ENCODE measurements around the gene HOXC11.

HOXC11 gene

DNA sequence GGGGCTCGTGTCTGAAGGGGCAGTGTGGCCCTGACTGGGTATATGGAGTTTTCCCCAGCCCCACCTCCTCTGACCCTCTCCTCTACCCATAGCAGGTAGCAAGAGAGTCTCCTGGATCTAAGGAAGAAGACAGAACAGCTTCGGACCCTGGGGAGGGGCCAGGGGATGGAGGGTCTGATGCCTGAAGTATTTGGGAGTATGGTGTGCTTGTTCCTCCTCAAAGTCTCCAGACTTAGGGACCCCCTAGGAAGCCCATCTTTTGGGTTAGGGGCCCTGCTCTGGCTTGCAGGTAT, 35.3 kb downstream of the HOXC11 start:
- no peak for TF ChIP-seq CTCF (conservative IDR thresholded peaks at IDR 0.05; ENCODE audit: control insufficient read depth, insufficient read depth, low read depth, low read length)
- peak overlapping the region; percentile 88 for H3K4me3 ChIP-seq (ENCODE audit: control insufficient read depth, low read depth, low read length)
- DNase-seq (ENCODE audit: low read depth) = no peak

- no peak for DNase-seq (ENCODE audit: low read depth)
- peak overlapping the region; percentile 88 for H3K4me3 ChIP-seq (ENCODE audit: control insufficient read depth, low read depth, low read length)
Observed at GRCh38 chr12:54009171-54010052, 36.5 kb downstream of the HOXC11 start.

GRCh38 chr12:54010053-54010971, 37.4 kb downstream of the HOXC11 start:
- no peak for DNase-seq (ENCODE audit: low read depth)
- TF ChIP-seq CTCF (conservative IDR thresholded peaks at IDR 0.05; ENCODE audit: control insufficient read depth, insufficient read depth, low read depth, low read length) = no peak
- H3K4me3 ChIP-seq (ENCODE audit: control insufficient read depth, low read depth, low read length) = peak overlapping the region; percentile 88

More at GRCh38 chr12:54009171-54010052, 36.5 kb downstream of the HOXC11 start:
- TF ChIP-seq CTCF (conservative IDR thresholded peaks at IDR 0.05; ENCODE audit: control insufficient read depth, insufficient read depth, low read depth, low read length) = no peak

- TF ChIP-seq CTCF (conservative IDR thresholded peaks at IDR 0.05; ENCODE audit: control insufficient read depth, insufficient read depth, low read depth, low read length) = no peak
- peak overlapping the region; percentile 88 for H3K4me3 ChIP-seq (ENCODE audit: control insufficient read depth, low read depth, low read length)
- DNase-seq (ENCODE audit: low read depth) = no peak
Observed at GRCh38 chr12:54010972-54011664, 38.2 kb downstream of the HOXC11 start.

DNA sequence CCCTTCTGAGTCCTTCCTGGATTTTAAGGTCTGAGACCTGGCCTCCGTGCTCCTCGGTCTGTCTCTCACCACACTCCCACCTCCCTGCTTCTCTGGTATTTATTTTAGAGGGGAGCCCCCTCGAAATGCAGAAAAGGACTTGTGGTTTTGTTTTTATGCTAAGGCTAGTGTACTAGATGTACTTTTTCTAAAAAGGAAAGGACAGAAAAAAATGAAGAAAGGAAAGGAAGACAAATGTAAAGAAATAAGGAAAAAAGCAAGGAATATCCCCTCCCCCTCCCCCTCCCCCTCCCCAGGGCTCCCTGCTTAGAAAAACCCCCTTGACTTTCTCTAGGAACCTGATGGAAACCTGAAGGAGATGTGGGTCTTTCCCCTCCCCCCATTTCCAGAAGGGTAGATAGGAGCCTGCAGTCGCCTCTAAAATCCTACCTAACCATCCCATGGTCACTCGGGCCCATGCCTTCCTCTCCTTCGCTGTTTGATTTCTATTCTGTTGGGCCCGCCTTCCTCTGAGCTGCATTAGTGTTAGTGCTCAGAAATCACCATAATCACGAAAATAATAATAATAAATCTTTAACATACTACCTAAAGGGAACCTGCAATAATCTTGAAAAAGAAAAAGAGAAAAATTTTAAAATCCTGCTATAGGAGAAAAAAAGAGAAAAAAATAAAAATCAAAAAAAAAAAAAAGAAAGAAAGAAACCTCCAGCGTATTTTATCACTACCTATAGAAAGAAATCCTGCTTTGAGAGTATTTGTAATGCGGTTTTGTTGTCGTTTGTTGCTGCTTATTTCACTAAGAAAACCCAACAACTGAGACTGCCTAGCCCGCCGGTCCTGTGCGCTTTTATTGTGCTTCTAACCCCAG, 39.0 kb downstream of the HOXC11 start:
- peak overlapping the region; percentile 88 for H3K4me3 ChIP-seq (ENCODE audit: control insufficient read depth, low read depth, low read length)
- no peak for DNase-seq (ENCODE audit: low read depth)
- no peak for TF ChIP-seq CTCF (conservative IDR thresholded peaks at IDR 0.05; ENCODE audit: control insufficient read depth, insufficient read depth, low read depth, low read length)

Measured in fibroblast of mammary gland (primary cell).